Measurements from ENCODE around the gene DHRS11. TPM values are rescaled to one million over a fixed set of nuclear protein-coding genes. Genes with fewer than 3 reads are reported as not detected.

Gene DHRS11
- total and polyA plus RNA-seq, 3 donors from 2014 or later = 13.9 to 38.3 (median 17.6) TPM

GRCh38 chr17:36625188-36625587 lies 33.5 kb downstream of the DHRS11 start:
- Histone ChIP-seq H3K4me1 (no peaks in the 10 kb centered on the region), H3K27me3 (no peaks in the 10 kb centered on the region), H3K4me3 (no peak overlapping the region), H3K9me3 (no peaks in the 10 kb centered on the region), H3K27ac (no peak overlapping the region), H3K36me3 (ENCODE audit: low read depth, missing control alignments) (no peaks in the 10 kb centered on the region)
- intact Hi-C loops (cut with DNase I; ENCODE audit: low total_unique reads) = no loop called here
- no peak for DNase-seq
- WGBS, 2 donors = 88 to 90% methylated on average over 7 of the region's 7 CpGs
- TF ChIP-seq POLR2A (IDR thresholded peaks at IDR 0.05) = no peak
- TF ChIP-seq CTCF (IDR thresholded peaks at IDR 0.05) = no peak

GRCh38 chr17:36627101-36627500 lies 35.4 kb downstream of the DHRS11 start:
- Histone ChIP-seq H3K4me1 (no peaks in the 10 kb centered on the region), H3K27me3 (no peaks in the 10 kb centered on the region), H3K27ac (no peak overlapping the region), H3K4me3 (no peak overlapping the region), H3K36me3 (ENCODE audit: low read depth, missing control alignments) (no peaks in the 10 kb centered on the region), H3K9me3 (no peaks in the 10 kb centered on the region)
- intact Hi-C loops (cut with DNase I; ENCODE audit: low total_unique reads) = no loop called here
- no peak for TF ChIP-seq CTCF (IDR thresholded peaks at IDR 0.05)
- no peak for TF ChIP-seq POLR2A (IDR thresholded peaks at IDR 0.05)
- no peak for DNase-seq
- WGBS, 2 donors = 73 to 77% methylated on average over 12 of the region's 12 CpGs

DNA sequence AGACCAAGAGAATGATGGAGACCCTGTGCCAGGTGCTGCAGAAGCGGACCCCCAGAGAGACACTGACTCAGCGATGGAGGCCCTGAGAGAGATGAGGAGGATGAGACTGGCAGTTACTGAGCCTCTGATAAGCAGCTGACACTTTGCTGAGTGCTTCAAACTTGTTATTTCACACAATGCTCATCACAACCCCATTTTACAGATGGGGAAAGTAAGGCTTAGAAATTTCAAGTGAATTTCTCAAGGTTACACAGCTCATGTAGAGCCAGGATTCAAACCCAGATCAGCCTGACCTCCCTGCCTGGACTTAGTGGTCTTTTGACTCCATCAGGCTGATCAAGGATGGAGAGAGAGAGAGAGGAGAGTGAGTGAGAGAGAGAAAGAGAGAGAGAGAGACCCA lies 36.9 kb downstream of the DHRS11 start:
- intact Hi-C loops (cut with DNase I; ENCODE audit: low total_unique reads) = no loop called here
- 97 to 100% methylated on average over 2 of the region's 2 CpGs for WGBS, 2 donors
- no peaks in the 10 kb centered on the region for H3K4me1 ChIP-seq
- no peaks in the 10 kb centered on the region for H3K9me3 ChIP-seq
- H3K4me3 ChIP-seq = no peak overlapping the region
- DNase-seq = no peak
- H3K27me3 ChIP-seq = no peaks in the 10 kb centered on the region
- no peak for TF ChIP-seq CTCF (IDR thresholded peaks at IDR 0.05)
- no peak for TF ChIP-seq POLR2A (IDR thresholded peaks at IDR 0.05)
- no peaks in the 10 kb centered on the region for H3K36me3 ChIP-seq (ENCODE audit: low read depth, missing control alignments)
- H3K27ac ChIP-seq = no peak overlapping the region

DNA sequence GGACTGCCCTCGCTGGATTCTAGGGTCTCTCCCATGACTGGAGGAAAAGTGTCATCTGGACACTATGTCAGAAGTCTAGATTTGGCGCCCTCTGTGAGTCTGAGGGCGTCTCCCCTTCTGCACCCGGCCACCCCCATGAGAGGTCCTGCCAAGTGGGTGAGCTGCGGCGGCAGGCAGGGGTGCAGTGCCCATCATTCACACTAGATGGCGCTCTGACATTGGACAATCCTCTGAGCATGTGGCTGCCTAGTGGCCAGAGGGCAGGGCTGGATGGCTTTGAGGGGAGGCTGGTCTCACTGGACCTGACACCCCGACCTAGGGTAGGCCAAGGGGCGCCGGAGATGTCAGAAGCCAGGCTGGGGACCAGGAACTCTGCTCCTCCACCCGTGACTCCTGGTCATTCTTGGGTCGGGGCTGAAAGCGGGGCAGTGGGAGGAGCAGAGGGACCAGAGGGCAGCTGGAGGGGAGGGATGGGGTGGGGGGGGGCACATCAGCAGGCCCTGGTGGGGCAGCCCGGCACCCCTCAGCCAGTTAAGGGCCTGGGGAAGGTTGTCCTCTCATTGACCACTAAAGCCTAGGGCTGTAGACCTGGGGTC lies 37.7 kb downstream of the DHRS11 start:
- no peak overlapping the region for H3K4me3 ChIP-seq
- DNase-seq = peak; percentile 87
- WGBS, 2 donors = 39 to 44% methylated on average over 3 to 14 of the region's 14 CpGs
- TF ChIP-seq POLR2A (IDR thresholded peaks at IDR 0.05) (no peak), CTCF (IDR thresholded peaks at IDR 0.05) (peak; percentile 92 to 99 (median 93))
- H3K27ac ChIP-seq = no peak overlapping the region
- no peaks in the 10 kb centered on the region for H3K4me1 ChIP-seq
- intact Hi-C loops (cut with DNase I; ENCODE audit: low total_unique reads) = no loop called here
- H3K27me3 ChIP-seq = no peaks in the 10 kb centered on the region
- H3K9me3 ChIP-seq = no peaks in the 10 kb centered on the region
- H3K36me3 ChIP-seq (ENCODE audit: low read depth, missing control alignments) = no peaks in the 10 kb centered on the region

GRCh38 chr17:36629970-36630502 lies 38.4 kb downstream of the DHRS11 start:
- DNase-seq = no peak
- no peak overlapping the region for H3K27ac ChIP-seq
- H3K4me1 ChIP-seq = no peaks in the 10 kb centered on the region
- 83 to 95% methylated on average over 7 to 8 of the region's 8 CpGs for WGBS, 2 donors
- H3K27me3 ChIP-seq = no peaks in the 10 kb centered on the region
- H3K36me3 ChIP-seq (ENCODE audit: low read depth, missing control alignments) = no peaks in the 10 kb centered on the region
- H3K4me3 ChIP-seq = no peak overlapping the region
- TF ChIP-seq POLR2A (IDR thresholded peaks at IDR 0.05) = no peak
- TF ChIP-seq CTCF (IDR thresholded peaks at IDR 0.05) = no peak
- H3K9me3 ChIP-seq = no peaks in the 10 kb centered on the region
- intact Hi-C loops (cut with DNase I; ENCODE audit: low total_unique reads) = no loop called here
